ENCODE measurements around the gene MCTP1. TPM values are rescaled to one million over a fixed set of nuclear protein-coding genes. Genes with fewer than 3 reads are reported as not detected.
A peak's percentile ranks its signal among the peaks of the same experiment; 100 is the strongest.

Gene MCTP1
- total and polyA plus RNA-seq, 2 donors = 5.9 to 20.2 TPM

GRCh38 chr5:94906750-94907149 is 378.1 kb downstream of the MCTP1 start:
- H3K27ac ChIP-seq (ENCODE audit: low read depth in 1 of 2, low read length in 1 of 2) = no peak overlapping the region
- no peaks in the 10 kb centered on the region for H3K9me3 ChIP-seq (ENCODE audit: control insufficient read depth in 2 of 2, insufficient read depth in 1 of 2, low read length in 1 of 2)
- no peak for DNase-seq (ENCODE audit: low read depth in 6 of 9, low spot score in 9 of 9)
- H3K4me3 ChIP-seq (ENCODE audit: low read length in 2 of 2) = no peak overlapping the region
- H3K36me3 ChIP-seq (ENCODE audit: control insufficient read depth in 2 of 2, insufficient read depth in 2 of 2, low read length in 1 of 2) = peaks cover 0 to 9% of the 10 kb centered on the region in 2 donors
- H3K27me3 ChIP-seq (ENCODE audit: control insufficient read depth in 2 of 2, insufficient read depth in 1 of 2, low read length in 1 of 2) = no peaks in the 10 kb centered on the region
- H3K4me1 ChIP-seq (ENCODE audit: control insufficient read depth in 2 of 2, insufficient read depth in 2 of 2, low read length in 2 of 2) = no peaks in the 10 kb centered on the region

DNA sequence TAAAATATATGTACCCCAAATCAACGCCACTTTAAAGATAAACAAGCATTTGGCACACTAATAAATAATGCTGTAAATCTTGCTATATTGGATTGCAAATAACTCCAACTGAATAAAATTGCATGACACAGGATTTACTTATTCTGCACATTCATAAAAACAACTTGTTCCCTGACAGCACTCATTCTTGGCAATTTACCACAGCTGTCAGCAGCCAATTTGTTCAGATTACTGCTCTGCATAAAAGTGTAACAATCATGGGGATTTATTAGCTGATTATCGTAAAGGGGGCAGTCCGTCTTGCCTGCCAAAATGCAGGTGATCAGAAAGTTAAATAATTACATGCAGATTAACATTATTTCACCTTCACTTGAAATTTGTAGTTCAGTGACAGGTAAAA is 381.2 kb downstream of the MCTP1 start:
- Histone ChIP-seq H3K36me3 (ENCODE audit: control insufficient read depth in 2 of 2, insufficient read depth in 2 of 2, low read length in 1 of 2) (peaks cover 0 to 6% of the 10 kb centered on the region in 2 donors), H3K27me3 (ENCODE audit: control insufficient read depth in 2 of 2, insufficient read depth in 1 of 2, low read length in 1 of 2) (no peaks in the 10 kb centered on the region), H3K9me3 (ENCODE audit: control insufficient read depth in 2 of 2, insufficient read depth in 1 of 2, low read length in 1 of 2) (no peaks in the 10 kb centered on the region), H3K4me1 (ENCODE audit: control insufficient read depth in 2 of 2, insufficient read depth in 2 of 2, low read length in 2 of 2) (no peaks in the 10 kb centered on the region), H3K27ac (ENCODE audit: low read depth in 1 of 2, low read length in 1 of 2) (no peak overlapping the region), H3K4me3 (ENCODE audit: low read length in 2 of 2) (no peak overlapping the region)
- no peak for DNase-seq (ENCODE audit: low read depth in 6 of 9, low spot score in 9 of 9)
- 96% methylated on average over 3 of the region's 3 CpGs for WGBS

- DNase-seq (ENCODE audit: low read depth in 6 of 9, low spot score in 9 of 9) = no peak
- H3K36me3 ChIP-seq (ENCODE audit: control insufficient read depth in 2 of 2, insufficient read depth in 2 of 2, low read length in 1 of 2) = peaks cover 0 to 6% of the 10 kb centered on the region in 2 donors
- H3K4me3 ChIP-seq (ENCODE audit: low read length in 2 of 2) = no peak overlapping the region
- H3K27ac ChIP-seq (ENCODE audit: low read depth in 1 of 2, low read length in 1 of 2) = no peak overlapping the region
- H3K27me3 ChIP-seq (ENCODE audit: control insufficient read depth in 2 of 2, insufficient read depth in 1 of 2, low read length in 1 of 2) = no peaks in the 10 kb centered on the region
- 92% methylated on average over 5 of the region's 5 CpGs for WGBS
- no peaks in the 10 kb centered on the region for H3K9me3 ChIP-seq (ENCODE audit: control insufficient read depth in 2 of 2, insufficient read depth in 1 of 2, low read length in 1 of 2)
- H3K4me1 ChIP-seq (ENCODE audit: control insufficient read depth in 2 of 2, insufficient read depth in 2 of 2, low read length in 2 of 2) = no peaks in the 10 kb centered on the region
These were observed 383.5 kb downstream of the MCTP1 start for GRCh38 chr5:94901191-94901979.

GRCh38 chr5:94900006-94900505 is 384.8 kb downstream of the MCTP1 start:
- H3K27ac ChIP-seq (ENCODE audit: low read depth in 1 of 2, low read length in 1 of 2) = no peak overlapping the region
- no peaks in the 10 kb centered on the region for H3K27me3 ChIP-seq (ENCODE audit: control insufficient read depth in 2 of 2, insufficient read depth in 1 of 2, low read length in 1 of 2)
- WGBS = 98% methylated on average over 3 of the region's 3 CpGs
- H3K4me1 ChIP-seq (ENCODE audit: control insufficient read depth in 2 of 2, insufficient read depth in 2 of 2, low read length in 2 of 2) = no peaks in the 10 kb centered on the region
- H3K36me3 ChIP-seq (ENCODE audit: control insufficient read depth in 2 of 2, insufficient read depth in 2 of 2, low read length in 1 of 2) = peaks cover 0 to 2% of the 10 kb centered on the region in 2 donors
- H3K4me3 ChIP-seq (ENCODE audit: low read length in 2 of 2) = no peak overlapping the region
- H3K9me3 ChIP-seq (ENCODE audit: control insufficient read depth in 2 of 2, insufficient read depth in 1 of 2, low read length in 1 of 2) = no peaks in the 10 kb centered on the region
- no peak for DNase-seq (ENCODE audit: low read depth in 6 of 9, low spot score in 9 of 9)

DNA sequence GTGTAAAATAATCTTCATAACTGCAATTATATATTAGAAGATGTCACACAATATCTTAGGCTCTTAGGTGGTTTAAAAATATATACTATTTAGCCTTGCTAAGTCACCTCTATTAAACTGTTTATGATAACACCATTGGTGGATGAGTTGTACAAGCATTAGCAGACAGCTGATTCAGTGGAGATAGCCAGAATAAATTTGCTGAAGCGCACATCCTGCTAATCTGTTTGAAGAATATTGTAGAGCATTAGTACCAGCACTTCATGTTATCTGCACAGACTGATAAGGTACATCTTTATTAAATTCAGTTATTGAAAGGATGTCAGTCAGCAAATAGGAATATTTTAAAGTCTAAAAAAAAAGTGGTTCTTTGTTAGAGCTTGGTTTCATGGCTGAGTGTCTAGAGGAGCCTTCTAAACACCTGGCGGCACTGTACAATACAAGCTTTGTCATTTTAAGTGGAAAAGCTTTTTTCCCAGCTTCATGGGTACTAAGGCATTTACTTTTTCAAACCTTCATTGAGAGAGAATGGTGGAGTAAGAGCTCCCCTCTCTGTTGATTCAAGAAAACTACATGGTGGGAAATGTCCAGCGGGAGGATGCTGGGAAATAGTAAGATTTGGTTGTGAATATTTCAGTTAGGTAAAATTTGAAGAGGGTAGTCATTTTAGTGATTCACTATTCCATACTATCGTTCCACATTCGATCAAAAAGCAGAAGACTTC is 391.3 kb downstream of the MCTP1 start:
- H3K27ac ChIP-seq (ENCODE audit: low read depth in 1 of 2, low read length in 1 of 2) = no peak overlapping the region
- H3K27me3 ChIP-seq (ENCODE audit: control insufficient read depth in 2 of 2, insufficient read depth in 1 of 2, low read length in 1 of 2) = no peaks in the 10 kb centered on the region
- no peaks in the 10 kb centered on the region for H3K36me3 ChIP-seq (ENCODE audit: control insufficient read depth in 2 of 2, insufficient read depth in 2 of 2, low read length in 1 of 2)
- H3K4me1 ChIP-seq (ENCODE audit: control insufficient read depth in 2 of 2, insufficient read depth in 2 of 2, low read length in 2 of 2) = no peaks in the 10 kb centered on the region
- no peaks in the 10 kb centered on the region for H3K9me3 ChIP-seq (ENCODE audit: control insufficient read depth in 2 of 2, insufficient read depth in 1 of 2, low read length in 1 of 2)
- DNase-seq (ENCODE audit: low read depth in 6 of 9, low spot score in 9 of 9) = peak in 7 of 9 donors; percentile 3 to 35 (median 15)
- 96% methylated on average over 5 of the region's 5 CpGs for WGBS
- H3K4me3 ChIP-seq (ENCODE audit: low read length in 2 of 2) = no peak overlapping the region

- no peaks in the 10 kb centered on the region for H3K36me3 ChIP-seq (ENCODE audit: control insufficient read depth in 2 of 2, insufficient read depth in 2 of 2, low read length in 1 of 2)
- no peak overlapping the region for H3K27ac ChIP-seq (ENCODE audit: low read depth in 1 of 2, low read length in 1 of 2)
- 97% methylated on average over 9 of the region's 9 CpGs for WGBS
- H3K27me3 ChIP-seq (ENCODE audit: control insufficient read depth in 2 of 2, insufficient read depth in 1 of 2, low read length in 1 of 2) = no peaks in the 10 kb centered on the region
- no peaks in the 10 kb centered on the region for H3K4me1 ChIP-seq (ENCODE audit: control insufficient read depth in 2 of 2, insufficient read depth in 2 of 2, low read length in 2 of 2)
- no peak for DNase-seq (ENCODE audit: low read depth in 6 of 9, low spot score in 9 of 9)
- H3K9me3 ChIP-seq (ENCODE audit: control insufficient read depth in 2 of 2, insufficient read depth in 1 of 2, low read length in 1 of 2) = no peaks in the 10 kb centered on the region
- H3K4me3 ChIP-seq (ENCODE audit: low read length in 2 of 2) = no peak overlapping the region
These were observed 392.9 kb downstream of the MCTP1 start for GRCh38 chr5:94891972-94892371.

DNA sequence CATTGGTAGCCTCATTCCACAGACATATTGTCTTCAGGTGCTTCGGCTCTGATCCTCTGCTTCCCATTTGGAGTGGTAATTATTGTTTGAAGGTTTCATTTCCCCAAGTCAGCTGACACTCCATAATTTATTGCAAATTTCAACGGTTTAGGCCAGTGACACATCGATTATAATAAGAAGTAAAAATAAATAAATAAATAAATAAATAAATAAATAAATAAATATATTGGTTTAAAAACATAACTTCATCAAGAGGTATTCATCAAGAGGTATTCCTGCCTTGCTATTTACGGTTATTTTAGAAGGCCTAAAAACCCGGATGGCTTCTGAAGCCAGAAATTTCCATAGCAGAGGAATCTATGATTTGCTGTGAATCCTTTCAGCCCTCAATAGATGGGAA is 393.3 kb downstream of the MCTP1 start:
- Histone ChIP-seq H3K27me3 (ENCODE audit: control insufficient read depth in 2 of 2, insufficient read depth in 1 of 2, low read length in 1 of 2) (no peaks in the 10 kb centered on the region), H3K36me3 (ENCODE audit: control insufficient read depth in 2 of 2, insufficient read depth in 2 of 2, low read length in 1 of 2) (no peaks in the 10 kb centered on the region), H3K4me1 (ENCODE audit: control insufficient read depth in 2 of 2, insufficient read depth in 2 of 2, low read length in 2 of 2) (no peaks in the 10 kb centered on the region), H3K9me3 (ENCODE audit: control insufficient read depth in 2 of 2, insufficient read depth in 1 of 2, low read length in 1 of 2) (no peaks in the 10 kb centered on the region), H3K27ac (ENCODE audit: low read depth in 1 of 2, low read length in 1 of 2) (no peak overlapping the region), H3K4me3 (ENCODE audit: low read length in 2 of 2) (no peak overlapping the region)
- WGBS = 96% methylated on average over 5 of the region's 5 CpGs
- DNase-seq (ENCODE audit: low read depth in 6 of 9, low spot score in 9 of 9) = no peak

GRCh38 chr5:94890907-94891306 is 394.0 kb downstream of the MCTP1 start:
- Histone ChIP-seq H3K27ac (ENCODE audit: low read depth in 1 of 2, low read length in 1 of 2) (no peak overlapping the region), H3K36me3 (ENCODE audit: control insufficient read depth in 2 of 2, insufficient read depth in 2 of 2, low read length in 1 of 2) (no peaks in the 10 kb centered on the region), H3K4me1 (ENCODE audit: control insufficient read depth in 2 of 2, insufficient read depth in 2 of 2, low read length in 2 of 2) (no peaks in the 10 kb centered on the region), H3K4me3 (ENCODE audit: low read length in 2 of 2) (no peak overlapping the region), H3K9me3 (ENCODE audit: control insufficient read depth in 2 of 2, insufficient read depth in 1 of 2, low read length in 1 of 2) (no peaks in the 10 kb centered on the region), H3K27me3 (ENCODE audit: control insufficient read depth in 2 of 2, insufficient read depth in 1 of 2, low read length in 1 of 2) (no peaks in the 10 kb centered on the region)
- 98% methylated on average over 4 of the region's 4 CpGs for WGBS
- DNase-seq (ENCODE audit: low read depth in 6 of 9, low spot score in 9 of 9) = no peak

- no peak for DNase-seq (ENCODE audit: low read depth in 6 of 9, low spot score in 9 of 9)
- H3K27me3 ChIP-seq (ENCODE audit: control insufficient read depth in 2 of 2, insufficient read depth in 1 of 2, low read length in 1 of 2) = no peaks in the 10 kb centered on the region
- 97% methylated on average over 3 of the region's 3 CpGs for WGBS
- H3K27ac ChIP-seq (ENCODE audit: low read depth in 1 of 2, low read length in 1 of 2) = no peak overlapping the region
- H3K4me1 ChIP-seq (ENCODE audit: control insufficient read depth in 2 of 2, insufficient read depth in 2 of 2, low read length in 2 of 2) = no peaks in the 10 kb centered on the region
- H3K36me3 ChIP-seq (ENCODE audit: control insufficient read depth in 2 of 2, insufficient read depth in 2 of 2, low read length in 1 of 2) = no peaks in the 10 kb centered on the region
- H3K9me3 ChIP-seq (ENCODE audit: control insufficient read depth in 2 of 2, insufficient read depth in 1 of 2, low read length in 1 of 2) = no peaks in the 10 kb centered on the region
- no peak overlapping the region for H3K4me3 ChIP-seq (ENCODE audit: low read length in 2 of 2)
These were observed 396.2 kb downstream of the MCTP1 start for GRCh38 chr5:94888674-94889073.
